ENCODE data around the gene SOX18.

- no peak for TF ChIP-seq FOXM1 (IDR thresholded peaks at IDR 0.05; ENCODE audit: borderline replicate concordance, low read depth)
- TF ChIP-seq YY1 (IDR thresholded peaks at IDR 0.05; ENCODE audit: low read depth), result no peak
- no peak for TF ChIP-seq CREB1 (IDR thresholded peaks at IDR 0.05; ENCODE audit: low read depth)
- TF ChIP-seq EP300 (IDR thresholded peaks at IDR 0.05; ENCODE audit: borderline replicate concordance), result no peak
- TF ChIP-seq, protein P1, sequence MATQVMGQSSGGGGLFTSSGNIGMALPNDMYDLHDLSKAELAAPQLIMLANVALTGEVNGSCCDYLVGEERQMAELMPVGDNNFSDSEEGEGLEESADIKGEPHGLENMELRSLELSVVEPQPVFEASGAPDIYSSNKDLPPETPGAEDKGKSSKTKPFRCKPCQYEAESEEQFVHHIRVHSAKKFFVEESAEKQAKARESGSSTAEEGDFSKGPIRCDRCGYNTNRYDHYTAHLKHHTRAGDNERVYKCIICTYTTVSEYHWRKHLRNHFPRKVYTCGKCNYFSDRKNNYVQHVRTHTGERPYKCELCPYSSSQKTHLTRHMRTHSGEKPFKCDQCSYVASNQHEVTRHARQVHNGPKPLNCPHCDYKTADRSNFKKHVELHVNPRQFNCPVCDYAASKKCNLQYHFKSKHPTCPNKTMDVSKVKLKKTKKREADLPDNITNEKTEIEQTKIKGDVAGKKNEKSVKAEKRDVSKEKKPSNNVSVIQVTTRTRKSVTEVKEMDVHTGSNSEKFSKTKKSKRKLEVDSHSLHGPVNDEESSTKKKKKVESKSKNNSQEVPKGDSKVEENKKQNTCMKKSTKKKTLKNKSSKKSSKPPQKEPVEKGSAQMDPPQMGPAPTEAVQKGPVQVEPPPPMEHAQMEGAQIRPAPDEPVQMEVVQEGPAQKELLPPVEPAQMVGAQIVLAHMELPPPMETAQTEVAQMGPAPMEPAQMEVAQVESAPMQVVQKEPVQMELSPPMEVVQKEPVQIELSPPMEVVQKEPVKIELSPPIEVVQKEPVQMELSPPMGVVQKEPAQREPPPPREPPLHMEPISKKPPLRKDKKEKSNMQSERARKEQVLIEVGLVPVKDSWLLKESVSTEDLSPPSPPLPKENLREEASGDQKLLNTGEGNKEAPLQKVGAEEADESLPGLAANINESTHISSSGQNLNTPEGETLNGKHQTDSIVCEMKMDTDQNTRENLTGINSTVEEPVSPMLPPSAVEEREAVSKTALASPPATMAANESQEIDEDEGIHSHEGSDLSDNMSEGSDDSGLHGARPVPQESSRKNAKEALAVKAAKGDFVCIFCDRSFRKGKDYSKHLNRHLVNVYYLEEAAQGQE (IDR thresholded peaks at IDR 0.05; ENCODE audit: low read depth), result no peak
- TF ChIP-seq EGR1 (IDR thresholded peaks at IDR 0.05), result no peak
Measured at GRCh38 chr20:64040231-64041039, 9.0 kb downstream of the SOX18 start.

Measured in Ishikawa (cell line).